ENCODE data around the gene TIGD2. TPM values are rescaled to one million over a fixed set of nuclear protein-coding genes. Genes with fewer than 3 reads are reported as not detected.

Gene TIGD2
- total and polyA plus RNA-seq, 2 experiments from 2014 or later, result 2.1 to 6.7 TPM

DNA sequence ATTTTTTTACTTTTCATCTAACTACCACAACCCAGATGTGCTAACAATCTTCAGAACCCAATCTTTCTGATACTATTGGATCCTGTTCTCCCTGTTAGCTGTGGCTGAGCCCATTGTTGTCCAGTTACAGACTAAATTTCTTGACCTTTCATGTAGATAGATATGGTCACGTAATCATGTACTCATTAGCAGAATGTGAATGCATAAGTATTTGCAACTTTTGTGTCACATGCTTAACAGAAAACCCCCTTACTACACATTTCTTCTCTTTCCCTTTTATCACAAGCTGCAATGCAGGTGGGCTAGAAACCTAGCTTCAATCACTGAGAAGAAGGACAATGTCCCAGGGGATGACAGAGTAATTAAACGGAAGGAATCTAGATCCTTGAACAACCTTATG lies 41.3 kb upstream of the TIGD2 start (continued):
- TF ChIP-seq ZNF462 (CRISPR knock-in tag; IDR thresholded peaks at IDR 0.05) (no peak), REST (IDR thresholded peaks at IDR 0.05; ENCODE audit: unreplicated experiment) (no peak), CREB1 (CRISPR knock-in tag; IDR thresholded peaks at IDR 0.05; ENCODE audit: low read depth) (no peak), ZNF114 (CRISPR knock-in tag; IDR thresholded peaks at IDR 0.05) (no peak), JUNB (IDR thresholded peaks at IDR 0.05; ENCODE audit: unreplicated experiment) (no peak), EZH2phosphoT487 (IDR thresholded peaks at IDR 0.05; ENCODE audit: unreplicated experiment) (no peak)

DNA sequence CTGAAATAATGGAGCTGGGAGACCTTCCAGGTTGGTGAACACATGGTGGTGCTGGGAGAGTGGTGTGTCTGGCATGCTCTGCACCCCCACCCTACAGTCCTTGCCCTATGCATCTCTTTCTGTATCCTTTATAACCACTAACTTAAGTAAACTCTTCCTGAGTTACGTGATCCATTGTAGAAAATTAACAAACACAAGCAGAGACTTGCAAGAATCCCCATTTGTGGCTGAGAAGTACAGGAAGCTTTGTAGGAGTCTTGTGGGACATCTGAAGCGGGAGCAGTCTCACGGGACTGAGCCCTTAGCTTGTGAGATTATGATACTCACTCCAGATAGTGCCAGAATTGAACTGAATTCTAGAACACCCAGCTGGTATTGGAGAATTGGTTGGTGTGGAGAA lies 40.0 kb upstream of the TIGD2 start:
- DNase-seq (ENCODE audit: low spot score) (no peak), ATAC-seq (no peak)
- no peaks in the 10 kb centered on the region for H3F3A ChIP-seq (replicated peaks; ENCODE audit: low read depth)
- Mint-ChIP-seq H3K4me1 (no peaks in the 10 kb centered on the region), H3K36me3 (ENCODE audit: low read depth) (0 out of 3 replicates have a peak, but pooled peaks cover 2% of the 10 kb centered on the region), H3K27me3 (ENCODE audit: insufficient read depth, low read depth, poor library complexity) (no peaks in the 10 kb centered on the region), H3K27ac (no peak overlapping the region), H3K4me3 (no peak overlapping the region), H3K9me3 (peaks cover 3% of the 10 kb centered on the region; the same call in 2 of the 3 replicates)
- H3K27me3 ChIP-seq (ENCODE audit: insufficient read depth), result no peaks in the 10 kb centered on the region
- H3K79me2 ChIP-seq (replicated peaks; ENCODE audit: insufficient read depth), result no peaks in the 10 kb centered on the region
- H3K36me3 ChIP-seq (ENCODE audit: insufficient read depth), result no peaks in the 10 kb centered on the region
- no peak overlapping the region for H3K27ac ChIP-seq (ENCODE audit: low read depth)
- 0 out of 2 replicates have a peak, but pooled peaks cover 2% of the 10 kb centered on the region for H3K9me2 ChIP-seq (ENCODE audit: insufficient read depth)
- no peak overlapping the region for H2AFZ ChIP-seq
- H3K4me3 ChIP-seq, result no peak overlapping the region
- no peaks in the 10 kb centered on the region for H4K20me1 ChIP-seq (replicated peaks; ENCODE audit: insufficient read depth)
- H3K4me2 ChIP-seq, result no peak overlapping the region
- H3K4me1 ChIP-seq (ENCODE audit: insufficient read depth), result no peaks in the 10 kb centered on the region
- TF ChIP-seq STAT1 (IDR thresholded peaks at IDR 0.05; ENCODE audit: unreplicated experiment) (no peak), EZH2 (IDR thresholded peaks at IDR 0.05; ENCODE audit: low read depth, unreplicated experiment) (no peak), NANOG (IDR thresholded peaks at IDR 0.05; ENCODE audit: borderline replicate concordance) (no peak), ZNF114 (CRISPR knock-in tag; IDR thresholded peaks at IDR 0.05) (no peak)

Data from GM23338 (cell line).